OCI-LY3 (cell line): Measurements from ENCODE around the gene MYO1G.

ENCODE experiments used
- H2AFZ ChIP-seq: fragments of 200-600, 300-600 bp; shearing (Covaris generic); 2 replicates; pipeline ENCODE4 v1.6.0; 2014; ENCODE audit warnings: antibody characterized with exemption, low read depth, low read length
- H3K27ac ChIP-seq: fragments of 200-600, 300-600 bp; sonication (generic); 2 replicates; pipeline ENCODE4 v1.5.1; 2014; ENCODE audit warnings: mild to moderate bottlenecking, low read length, moderate library complexity, mixed read lengths
- H3K27me3 ChIP-seq: fragments of 200-600, 300-600 bp; sonication (generic); 2 replicates; pipeline ENCODE4 v1.6.1; 2014; ENCODE audit warnings: low read depth, low read length, mixed read lengths
- H3K36me3 ChIP-seq: fragments of 200-600, 300-600 bp; sonication (generic); replicated peaks from 2 replicates; pipeline ENCODE3; 2014; ENCODE audit warnings: low read depth, low read length, mixed read lengths
- H3K4me1 ChIP-seq: fragments of 300-600, 200-600 bp; sonication (generic); 2 replicates; pipeline ENCODE4 v1.6.1; 2014; ENCODE audit warnings: low read length, mixed read lengths
- H3K4me2 ChIP-seq: fragments of 200-600, 300-600 bp; sonication (generic); 2 replicates; pipeline ENCODE4 v1.6.1; 2014; ENCODE audit warnings: low read length, mixed read lengths
- H3K4me3 ChIP-seq: fragments of 300-600, 200-600 bp; sonication (generic); 2 replicates; pipeline ENCODE4 v1.5.1; 2014; ENCODE audit warnings: antibody characterized with exemption, mild to moderate bottlenecking, low read length, moderate library complexity
- H3K79me2 ChIP-seq: fragments of 300-600, 200-600 bp; shearing (Covaris generic); 2 replicates; pipeline ENCODE4 v1.6.1; 2014; ENCODE audit warnings: mild to moderate bottlenecking, low read length, mixed read lengths
- H3K9ac ChIP-seq: fragments of 300-600, 200-600 bp; shearing (Covaris generic); 2 replicates; pipeline ENCODE4 v1.6.0; 2014; ENCODE audit warnings: mild to moderate bottlenecking, low read length, moderate library complexity
- H3K9me3 ChIP-seq: fragments of 200-600, 300-600 bp; shearing (Covaris generic); 2 replicates; pipeline ENCODE4 v1.6.1; 2014; ENCODE audit warnings: low read length, mixed read lengths; ENCODE audit not compliant: insufficient read depth
- H4K20me1 ChIP-seq: fragments of 200-600, 300-600 bp; sonication (generic); 2 replicates; pipeline ENCODE4 v1.6.1; 2016; ENCODE audit warnings: low read length, mixed read lengths; ENCODE audit not compliant: insufficient read depth
- EZH2phosphoT487 ChIP-seq: fragments of 200-600 bp; shearing (Covaris generic); IDR thresholded peaks from 2 replicates; pipeline ENCODE4 v1.6.1; 2018; ENCODE audit warnings: antibody characterized with exemption, mixed run types, low read depth
- TF ChIP-seq, protein P1 (sequence below): fragments of 200-600, 300-600 bp; sonication (generic); IDR thresholded peaks from 2 replicates; pipeline ENCODE4 v1.5.1; 2014; ENCODE audit warnings: antibody characterized with exemption, low read length, low read depth

MYO1G gene

DNA sequence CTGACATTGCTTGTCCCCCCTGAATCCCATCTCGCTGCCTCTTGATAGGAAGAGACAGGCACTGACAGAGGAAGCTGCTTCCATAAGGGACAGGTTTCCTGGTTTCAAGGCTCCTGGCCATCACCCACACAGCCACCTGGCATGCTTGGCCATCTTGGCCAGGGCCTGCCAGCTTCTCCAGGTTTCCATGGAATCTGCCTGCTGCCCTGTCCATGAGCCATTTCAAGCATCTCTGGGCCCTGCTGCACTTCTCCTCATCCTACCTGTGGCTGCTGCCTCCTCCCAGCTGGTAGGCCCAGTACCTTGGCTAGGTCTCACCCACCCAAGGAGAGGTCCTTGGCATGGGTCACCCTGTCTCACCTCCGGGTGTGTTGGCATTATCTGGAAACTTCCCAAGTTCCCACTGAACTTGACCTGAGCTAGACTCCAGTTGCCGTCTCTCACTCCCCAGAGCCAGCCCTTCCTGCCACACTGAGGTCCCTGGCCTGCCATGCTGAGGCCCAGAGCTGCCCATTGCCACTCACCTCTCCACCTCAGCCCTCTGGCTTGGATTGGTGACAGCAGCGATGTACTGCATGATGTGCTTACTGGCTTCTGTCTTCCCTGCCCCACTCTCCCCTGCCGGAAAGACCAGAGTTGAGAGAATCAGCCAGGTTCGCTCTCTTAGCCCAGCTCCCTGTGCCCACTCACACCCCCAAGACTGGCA is 2.6 kb downstream of the MYO1G start:
- Histone ChIP-seq H3K27me3 (no peaks in the 10 kb centered on the region), H3K36me3 (peaks cover 34% of the 10 kb centered on the region), H3K9me3 (no peaks in the 10 kb centered on the region), H3K4me1 (peaks cover 42% of the 10 kb centered on the region), H2AFZ (no peak overlapping the region), H3K9ac (no peak overlapping the region), H3K4me2 (no peak overlapping the region), H3K4me3 (no peak overlapping the region), H3K79me2 (no peaks in the 10 kb centered on the region), H3K27ac (no peak overlapping the region), H4K20me1 (no peaks in the 10 kb centered on the region)
- TF ChIP-seq, protein P1, sequence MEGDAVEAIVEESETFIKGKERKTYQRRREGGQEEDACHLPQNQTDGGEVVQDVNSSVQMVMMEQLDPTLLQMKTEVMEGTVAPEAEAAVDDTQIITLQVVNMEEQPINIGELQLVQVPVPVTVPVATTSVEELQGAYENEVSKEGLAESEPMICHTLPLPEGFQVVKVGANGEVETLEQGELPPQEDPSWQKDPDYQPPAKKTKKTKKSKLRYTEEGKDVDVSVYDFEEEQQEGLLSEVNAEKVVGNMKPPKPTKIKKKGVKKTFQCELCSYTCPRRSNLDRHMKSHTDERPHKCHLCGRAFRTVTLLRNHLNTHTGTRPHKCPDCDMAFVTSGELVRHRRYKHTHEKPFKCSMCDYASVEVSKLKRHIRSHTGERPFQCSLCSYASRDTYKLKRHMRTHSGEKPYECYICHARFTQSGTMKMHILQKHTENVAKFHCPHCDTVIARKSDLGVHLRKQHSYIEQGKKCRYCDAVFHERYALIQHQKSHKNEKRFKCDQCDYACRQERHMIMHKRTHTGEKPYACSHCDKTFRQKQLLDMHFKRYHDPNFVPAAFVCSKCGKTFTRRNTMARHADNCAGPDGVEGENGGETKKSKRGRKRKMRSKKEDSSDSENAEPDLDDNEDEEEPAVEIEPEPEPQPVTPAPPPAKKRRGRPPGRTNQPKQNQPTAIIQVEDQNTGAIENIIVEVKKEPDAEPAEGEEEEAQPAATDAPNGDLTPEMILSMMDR, result no peak
- no peak for TF ChIP-seq EZH2phosphoT487

DNA sequence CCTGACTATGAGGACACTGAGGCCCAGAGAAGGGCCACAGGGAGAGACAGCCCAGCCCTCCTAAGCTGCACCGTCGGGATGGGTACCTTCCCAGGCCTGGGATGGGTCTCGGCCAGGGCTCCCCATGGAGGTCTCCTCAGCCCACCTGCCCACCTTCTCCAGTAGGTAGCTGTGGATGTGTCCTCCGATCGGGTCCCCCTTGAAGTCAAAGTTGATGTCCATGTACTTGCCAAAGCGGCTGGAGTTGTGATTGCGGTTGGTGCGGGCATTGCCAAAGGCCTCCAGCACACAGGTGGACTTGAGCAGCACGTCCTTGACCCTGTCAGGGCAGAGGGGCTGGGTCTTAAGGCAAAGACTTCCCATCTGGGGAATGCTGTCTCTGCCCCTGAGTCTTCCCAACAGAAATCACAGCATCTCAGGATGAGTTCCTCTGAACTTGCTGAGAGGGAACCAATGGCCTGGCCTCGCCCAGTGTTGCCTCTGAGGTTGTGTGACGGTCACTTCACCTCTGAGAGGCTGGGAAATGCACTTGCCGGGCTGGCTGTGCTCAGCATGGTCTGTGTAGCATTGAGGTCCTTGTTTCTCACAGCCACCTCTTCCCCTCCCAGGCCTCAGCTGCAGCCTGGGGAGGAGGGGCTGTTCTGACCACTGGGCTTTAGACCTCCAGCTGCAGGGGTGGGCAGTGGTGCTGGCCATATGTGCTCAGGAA is 3.3 kb downstream of the MYO1G start:
- TF ChIP-seq, protein P1, result no peak
- no peak for TF ChIP-seq EZH2phosphoT487
- H3K79me2 ChIP-seq, result no peaks in the 10 kb centered on the region

DNA sequence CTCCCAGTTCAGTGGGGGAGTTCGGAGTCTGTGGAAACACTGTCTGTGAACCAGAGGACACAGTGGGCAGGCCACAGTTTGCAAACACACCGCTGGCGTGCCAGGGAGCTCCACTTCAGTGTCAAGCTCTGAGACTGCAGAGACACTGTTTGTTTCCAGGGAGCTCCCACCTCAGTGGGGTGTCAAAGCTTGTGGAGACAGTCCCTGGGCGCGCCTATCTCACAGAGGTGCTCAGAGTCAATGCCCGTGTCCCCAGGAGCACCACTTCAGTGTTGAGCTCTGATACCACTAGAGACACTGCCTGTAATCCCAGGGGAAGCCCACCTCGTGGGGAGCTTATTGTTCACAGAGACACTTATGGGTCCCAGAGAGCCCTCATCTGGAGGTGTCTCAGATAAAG is 4.3 kb downstream of the MYO1G start:
- H3K4me2 ChIP-seq, result no peak overlapping the region
- H3K27ac ChIP-seq, result no peak overlapping the region
- H3K4me1 ChIP-seq, result peaks cover 26% of the 10 kb centered on the region
- no peaks in the 10 kb centered on the region for H3K9me3 ChIP-seq
- H2AFZ ChIP-seq, result no peak overlapping the region
- TF ChIP-seq EZH2phosphoT487, result no peak
- TF ChIP-seq, protein P1, result no peak
- H3K36me3 ChIP-seq, result peaks cover 25% of the 10 kb centered on the region
- H3K27me3 ChIP-seq, result no peaks in the 10 kb centered on the region
- no peaks in the 10 kb centered on the region for H4K20me1 ChIP-seq
- H3K79me2 ChIP-seq, result no peaks in the 10 kb centered on the region
- H3K4me3 ChIP-seq, result no peak overlapping the region
- H3K9ac ChIP-seq, result no peak overlapping the region

More for the DNA sequence above, 3.3 kb downstream of the MYO1G start:
- peaks cover 30% of the 10 kb centered on the region for H3K36me3 ChIP-seq
- H3K9me3 ChIP-seq, result no peaks in the 10 kb centered on the region
- H3K27me3 ChIP-seq, result no peaks in the 10 kb centered on the region
- H3K4me3 ChIP-seq, result no peak overlapping the region
- H4K20me1 ChIP-seq, result no peaks in the 10 kb centered on the region
- no peak overlapping the region for H3K27ac ChIP-seq
- H3K4me1 ChIP-seq, result peaks cover 35% of the 10 kb centered on the region
- H3K4me2 ChIP-seq, result no peak overlapping the region
- no peak overlapping the region for H2AFZ ChIP-seq
- H3K9ac ChIP-seq, result no peak overlapping the region

DNA sequence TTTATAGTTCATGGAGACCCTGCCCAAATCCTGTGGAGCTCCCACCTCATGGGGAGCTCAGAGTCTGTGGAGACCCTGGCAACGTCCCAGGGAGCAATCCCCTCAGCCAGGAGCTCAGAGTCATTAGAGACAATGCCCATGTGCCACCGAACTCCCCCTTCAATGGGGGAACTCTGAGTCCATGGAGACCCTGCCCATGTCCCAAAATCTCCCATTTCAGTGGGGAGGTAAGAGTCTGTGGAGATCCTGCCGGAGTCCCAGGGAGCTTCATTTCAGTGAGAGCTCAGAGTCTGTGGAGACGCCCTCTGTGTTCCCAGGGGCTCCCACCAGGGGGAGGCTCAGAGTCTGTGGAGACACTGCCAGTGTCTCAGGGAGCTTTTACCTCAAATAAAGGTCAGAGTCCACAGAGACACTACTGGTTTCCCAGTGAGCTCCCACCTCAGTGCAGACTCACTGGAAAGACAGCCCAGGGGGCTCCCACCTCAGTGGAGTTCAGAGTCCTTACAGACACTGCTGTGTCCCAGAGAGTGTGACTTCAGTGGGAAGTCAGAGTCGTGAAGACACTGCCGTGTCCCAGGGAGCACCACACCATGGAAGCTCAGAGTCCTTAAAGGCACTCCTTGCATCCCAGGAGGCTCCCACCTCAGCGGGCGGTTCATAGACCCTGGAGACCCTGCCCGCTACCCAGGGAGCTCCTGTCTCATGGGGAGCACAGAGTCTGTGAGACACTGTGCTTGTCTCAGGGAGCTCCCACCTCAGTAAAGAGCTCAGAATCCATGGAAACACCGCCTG is 5.0 kb downstream of the MYO1G start:
- Histone ChIP-seq H3K27me3 (no peaks in the 10 kb centered on the region), H3K79me2 (no peaks in the 10 kb centered on the region), H3K4me1 (peaks cover 18% of the 10 kb centered on the region), H3K4me2 (no peak overlapping the region), H4K20me1 (no peaks in the 10 kb centered on the region), H3K27ac (no peak overlapping the region), H3K9ac (no peak overlapping the region), H3K36me3 (peaks cover 23% of the 10 kb centered on the region), H2AFZ (no peak overlapping the region), H3K4me3 (no peak overlapping the region), H3K9me3 (no peaks in the 10 kb centered on the region)
- TF ChIP-seq EZH2phosphoT487, result no peak
- TF ChIP-seq, protein P1, result peak; percentile 57
